Midbrain (tissue), 1 donor: Measurements from ENCODE around the gene PPFIBP2.

Experiments used
- DNase-seq: peaks from one replicate; lab custom pipeline; 2025; lab: John Stamatoyannopoulos, UW

Gene PPFIBP2

DNA sequence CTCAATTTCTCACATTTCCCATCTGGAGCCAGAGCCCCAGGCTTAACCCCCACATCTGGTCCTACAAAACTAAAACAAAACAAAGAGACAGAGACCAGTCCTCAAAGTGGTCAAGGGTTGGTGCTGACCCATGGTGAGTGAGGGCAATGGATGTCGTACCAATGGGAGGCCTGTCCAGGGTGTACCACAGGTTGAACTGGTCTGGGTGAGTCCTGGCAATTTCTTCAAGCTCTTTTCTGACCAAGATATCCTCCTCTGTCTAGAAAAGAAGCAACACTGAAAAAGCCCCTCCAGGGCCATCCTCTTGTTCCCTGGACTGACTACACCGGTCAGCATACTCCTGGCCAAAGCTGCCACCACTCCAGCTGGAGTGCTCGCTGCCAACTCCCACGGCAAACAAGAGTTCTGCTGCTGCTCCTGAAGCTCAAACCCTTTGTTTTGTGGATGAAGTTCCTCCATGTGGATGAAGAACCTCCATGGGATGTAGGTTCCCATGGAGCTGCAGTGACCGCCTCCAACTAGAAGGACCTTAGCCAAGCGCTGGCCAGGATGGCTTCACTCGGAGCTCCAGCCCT is 152.6 kb downstream of the PPFIBP2 start:
- no peak for DNase-seq

DNA sequence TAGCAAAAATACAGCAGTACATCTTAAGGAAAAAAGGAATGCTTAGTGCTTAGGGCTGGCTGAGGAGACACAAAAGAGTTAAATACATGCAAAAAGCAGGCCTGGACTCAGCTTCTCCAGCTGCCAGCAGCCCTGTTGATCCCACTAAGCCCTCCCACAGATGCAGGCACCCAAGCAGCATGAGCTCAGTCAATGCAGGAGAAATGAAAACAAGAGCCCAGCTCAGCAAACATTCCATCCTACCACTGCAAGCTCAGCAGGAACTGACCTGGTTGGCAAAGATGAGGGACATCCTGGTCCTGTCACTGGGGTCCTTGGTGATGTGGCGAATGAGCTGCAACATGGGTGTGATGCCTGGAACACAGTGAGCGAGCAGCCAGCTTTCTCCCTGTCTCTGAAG is 153.7 kb downstream of the PPFIBP2 start:
- peak; percentile 12 for DNase-seq

DNA sequence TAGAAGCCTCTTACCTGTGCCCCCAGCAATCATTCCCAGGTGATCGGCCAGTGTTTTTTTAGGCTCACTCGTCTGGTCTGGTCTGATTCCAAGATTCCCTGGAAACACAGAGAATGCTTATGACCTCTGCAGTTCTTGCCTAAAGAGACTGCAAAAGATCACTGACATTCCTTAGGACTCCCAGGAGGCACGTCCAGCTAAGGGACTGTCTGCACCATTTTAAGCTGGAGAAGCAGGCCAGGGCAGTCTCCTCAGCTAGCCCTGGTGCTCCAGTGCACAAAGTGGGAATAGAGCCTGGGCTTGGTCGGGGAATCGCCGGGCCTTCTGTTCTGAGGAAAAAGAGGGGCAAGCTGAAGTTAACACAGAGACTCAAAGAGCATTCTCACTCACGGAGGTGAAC is 154.7 kb downstream of the PPFIBP2 start:
- DNase-seq = peak; percentile 43

DNA sequence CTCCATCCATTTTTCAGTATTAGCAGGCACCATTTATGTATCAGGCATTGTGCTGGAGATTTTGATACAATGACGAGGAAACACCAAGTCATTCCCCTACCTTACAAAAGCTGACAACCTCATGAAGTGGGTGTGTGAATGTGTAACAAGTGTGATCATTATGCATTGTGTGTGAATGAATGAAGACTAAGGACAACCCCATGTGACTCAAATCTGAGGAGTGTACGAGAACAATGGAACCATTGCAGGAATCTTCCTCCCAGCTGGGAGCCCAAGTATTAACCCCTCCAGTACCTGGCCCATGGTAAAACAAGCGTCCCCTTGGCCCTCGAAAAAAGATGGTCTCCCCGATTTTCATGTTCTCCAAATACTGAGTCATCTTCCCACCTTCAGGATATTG is 155.1 kb downstream of the PPFIBP2 start:
- DNase-seq = peak; percentile 72

DNA sequence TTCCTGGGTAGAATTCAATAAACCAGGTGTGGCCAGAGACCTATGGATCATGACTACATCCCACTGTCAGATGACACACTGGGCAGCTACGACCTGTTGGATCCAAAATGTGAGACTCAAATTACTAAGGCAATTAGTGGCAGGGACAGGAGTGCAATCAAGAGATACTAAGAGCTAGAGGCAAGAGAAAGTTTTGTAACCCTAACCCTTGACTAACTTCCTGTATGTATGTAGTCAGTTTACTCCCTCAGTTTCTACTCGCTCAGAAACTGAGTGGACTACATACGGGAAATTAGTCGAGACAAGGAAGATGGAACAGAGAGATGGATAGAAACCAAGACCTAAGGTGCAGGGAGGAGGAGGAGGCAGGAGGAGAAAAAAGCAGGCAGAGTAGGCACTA is 156.8 kb downstream of the PPFIBP2 start:
- no peak for DNase-seq

DNA sequence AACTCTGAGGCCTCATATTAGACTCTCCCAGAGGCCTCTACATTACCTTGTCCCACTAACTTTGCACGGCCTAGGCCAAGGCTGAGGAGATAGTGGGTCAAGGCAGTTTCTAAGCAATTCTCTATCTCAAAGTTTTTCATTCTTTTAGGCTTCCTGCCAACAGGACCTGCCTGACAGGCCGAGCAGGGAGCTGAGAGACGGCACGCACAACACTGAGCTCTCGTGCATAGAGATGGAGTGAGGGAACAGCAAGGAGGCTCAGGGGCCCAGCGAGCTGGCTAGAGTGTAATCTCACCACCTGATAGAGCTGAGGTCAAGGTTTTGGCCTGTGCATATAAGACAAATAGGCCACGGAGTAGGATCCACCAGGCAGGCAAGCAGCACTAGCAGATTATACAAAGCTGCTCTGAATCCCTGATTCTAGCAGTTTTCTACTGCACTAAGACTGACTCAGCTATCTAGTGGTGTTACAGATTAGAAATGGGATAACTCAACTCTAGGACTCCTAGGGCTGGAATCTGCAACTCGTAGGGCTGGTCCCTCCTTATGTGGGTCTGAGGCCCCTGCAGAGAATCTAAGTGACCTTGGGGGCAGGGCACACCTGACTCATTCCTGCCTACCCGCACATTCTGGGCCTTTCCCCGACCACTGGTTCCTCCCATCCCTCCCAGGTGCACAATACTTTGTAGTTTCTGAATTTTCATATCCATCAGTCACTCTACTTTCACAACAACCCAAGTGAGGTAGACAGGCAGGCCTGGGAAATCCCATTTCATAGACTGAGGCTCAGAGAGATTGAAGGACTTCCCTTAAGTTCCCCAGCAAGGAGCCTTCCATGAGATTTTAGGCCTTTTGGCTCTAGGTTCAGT is 157.8 kb downstream of the PPFIBP2 start:
- peak; percentile 7 for DNase-seq

DNA sequence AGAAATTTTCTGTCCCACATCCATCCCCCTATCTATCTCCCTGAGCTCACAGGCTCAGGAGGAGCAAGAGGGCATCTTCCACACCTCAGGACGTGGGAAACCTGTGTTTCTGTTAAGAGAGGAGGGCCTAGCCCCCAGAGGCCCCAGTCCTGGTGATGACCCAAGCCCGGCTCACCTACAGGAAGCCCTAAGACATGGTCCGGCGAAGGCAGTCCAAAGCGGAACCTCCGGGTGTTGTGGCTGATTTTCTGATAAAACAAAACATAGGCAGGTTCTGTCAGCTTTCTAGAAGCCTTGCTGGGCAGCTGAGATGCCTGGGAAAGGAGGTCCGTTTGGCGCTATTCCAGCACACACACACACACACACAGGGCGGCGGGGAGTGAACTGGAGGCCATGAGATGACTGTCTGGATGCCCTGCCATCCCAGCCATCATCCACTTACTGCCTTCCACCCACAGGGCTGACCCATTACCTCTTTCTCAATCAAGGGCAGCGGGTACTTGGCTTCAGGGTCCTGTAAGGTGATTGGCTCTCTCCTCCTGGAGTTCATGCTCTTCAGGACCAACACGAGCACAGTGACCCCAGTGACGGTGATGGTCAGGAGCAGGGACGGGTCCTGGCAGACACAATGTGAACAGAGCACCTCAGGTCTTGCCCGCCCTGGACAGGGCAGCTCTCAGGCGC is 158.6 kb downstream of the PPFIBP2 start:
- DNase-seq = no peak

DNA sequence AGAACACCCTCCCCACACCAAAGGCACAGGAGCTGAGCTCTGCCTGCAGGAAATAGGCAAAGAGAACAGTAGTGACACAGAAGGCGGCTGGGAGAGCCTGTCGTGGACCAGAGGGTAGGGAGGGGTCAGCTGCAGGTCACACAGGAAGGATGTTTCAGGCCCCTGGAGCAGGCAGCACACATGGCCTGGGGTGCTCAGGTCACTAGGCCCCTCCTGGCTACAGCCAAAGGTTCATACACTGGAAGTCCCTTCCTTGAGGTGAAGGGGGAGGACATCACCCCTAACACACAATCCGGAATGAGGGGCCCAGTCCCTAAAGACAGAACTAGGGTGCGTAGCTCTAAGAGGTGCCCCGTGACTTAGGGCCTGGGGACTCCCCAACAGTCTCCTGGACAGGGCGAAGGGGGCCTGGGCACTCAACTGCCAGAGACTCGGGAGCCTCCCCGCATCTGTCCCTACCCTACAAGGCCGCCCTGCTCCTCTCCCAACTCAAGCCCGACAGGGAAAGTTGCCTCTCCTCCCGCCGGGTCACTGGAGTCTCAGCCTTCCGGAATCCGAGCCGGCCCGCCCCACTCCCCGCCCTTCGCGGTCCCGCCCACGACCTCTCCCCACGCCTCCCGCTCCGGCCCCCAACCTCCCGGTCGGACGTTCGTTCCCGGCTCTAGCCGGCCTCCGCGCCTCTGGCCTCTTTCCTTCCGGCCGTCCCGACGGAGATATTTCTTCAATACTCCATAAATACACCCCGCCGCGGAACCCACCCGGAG is 159.3 kb downstream of the PPFIBP2 start, which contains the start of gene CYB5R2:
CYB5R2 (minus strand) TSS at position 541 of the 764 bp plus-strand sequence. CDS start 675 bp downstream, outside the sequence.
- peak; percentile 24 for DNase-seq

DNA sequence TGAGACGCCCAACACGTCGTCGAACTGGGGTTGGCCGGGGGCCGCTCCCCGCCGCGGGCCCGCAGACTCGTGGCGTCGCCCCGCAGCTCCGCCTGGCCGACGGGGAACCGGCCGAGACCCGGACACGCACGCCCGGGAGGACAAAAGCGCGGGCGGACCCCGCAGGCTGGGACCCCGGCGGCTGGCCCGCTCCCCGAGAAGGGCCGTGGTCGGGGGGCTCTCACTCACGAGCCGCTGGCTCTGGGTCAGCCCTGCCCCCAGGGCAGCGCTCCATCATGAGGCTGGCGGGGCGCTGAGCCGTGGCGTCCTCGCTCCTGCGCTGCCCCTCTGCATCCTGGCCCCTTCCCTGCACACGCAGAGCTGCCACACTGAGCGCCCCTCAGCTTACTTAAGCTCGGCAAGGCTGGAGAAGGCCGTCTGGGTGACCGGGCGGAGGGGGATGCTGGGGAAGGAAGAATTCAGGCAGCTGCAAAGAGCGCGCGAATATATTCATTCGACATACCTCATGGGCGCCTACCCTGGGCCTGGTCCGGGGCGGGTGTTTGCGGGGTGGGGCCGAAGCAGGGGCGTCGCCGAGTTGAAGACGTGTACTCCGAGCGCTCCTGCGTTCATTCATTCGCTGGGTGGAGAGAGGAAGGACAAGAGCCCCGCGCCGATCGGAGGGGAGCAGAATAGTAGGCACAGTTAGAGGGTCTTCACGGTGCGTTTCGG is 160.1 kb downstream of the PPFIBP2 start:
- no peak for DNase-seq

DNA sequence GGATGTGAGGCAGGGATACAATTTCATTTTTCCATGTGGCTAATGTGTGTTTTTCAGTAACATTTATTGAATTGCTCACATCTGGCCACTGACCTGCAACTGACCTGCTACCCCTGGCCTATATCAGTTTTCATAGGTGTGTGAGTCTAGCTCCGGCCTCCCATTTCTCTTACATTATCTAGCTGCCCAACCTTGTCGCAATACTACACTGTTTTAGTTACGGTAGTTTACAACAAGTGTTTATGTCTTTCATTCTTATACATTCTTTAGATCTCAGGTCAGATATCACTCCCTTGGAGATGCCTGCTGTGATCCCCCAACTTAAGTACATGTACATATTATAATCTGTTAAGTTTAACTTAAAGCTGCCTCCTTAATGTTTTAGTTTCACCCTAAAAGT is 161.8 kb downstream of the PPFIBP2 start:
- no peak for DNase-seq

DNA sequence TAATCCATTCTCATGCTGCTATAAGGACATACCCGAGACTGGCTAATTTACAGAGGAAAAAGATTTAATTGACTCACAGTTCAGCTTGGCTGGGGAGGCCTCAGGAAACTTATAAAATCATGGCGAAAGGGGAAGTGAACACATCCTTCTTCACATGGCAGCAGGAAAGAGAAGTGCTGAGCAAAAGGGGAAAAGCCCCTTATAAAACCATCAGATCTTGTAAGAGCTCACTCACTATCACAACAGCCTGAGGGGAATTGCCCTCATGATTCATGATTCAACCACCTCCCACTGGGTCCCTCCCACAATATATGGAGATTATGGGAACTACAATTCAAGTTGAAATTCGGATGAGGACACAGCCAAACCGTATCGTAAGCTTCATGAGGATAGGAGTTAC is 163.3 kb downstream of the PPFIBP2 start:
- DNase-seq = no peak

DNA sequence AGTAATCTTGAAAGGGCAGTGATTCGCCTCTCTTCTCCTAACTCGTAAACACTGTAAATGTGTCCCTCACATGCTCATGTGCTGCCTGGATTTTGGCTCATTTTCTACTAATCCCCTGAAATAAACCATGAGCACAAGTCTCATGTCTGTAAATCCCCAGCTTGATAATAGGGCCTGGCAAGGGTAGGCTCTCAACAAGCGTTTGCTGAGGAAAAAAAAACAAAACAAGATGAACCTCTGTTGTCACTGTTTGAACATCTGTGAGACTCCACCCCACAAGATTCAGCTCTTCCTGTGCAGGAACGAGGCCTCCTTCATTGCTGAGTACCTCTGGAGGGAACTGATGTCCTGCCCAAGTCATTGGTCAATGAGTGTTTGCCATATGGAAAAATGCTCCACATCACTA is 164.0 kb downstream of the PPFIBP2 start:
- DNase-seq = no peak

DNA sequence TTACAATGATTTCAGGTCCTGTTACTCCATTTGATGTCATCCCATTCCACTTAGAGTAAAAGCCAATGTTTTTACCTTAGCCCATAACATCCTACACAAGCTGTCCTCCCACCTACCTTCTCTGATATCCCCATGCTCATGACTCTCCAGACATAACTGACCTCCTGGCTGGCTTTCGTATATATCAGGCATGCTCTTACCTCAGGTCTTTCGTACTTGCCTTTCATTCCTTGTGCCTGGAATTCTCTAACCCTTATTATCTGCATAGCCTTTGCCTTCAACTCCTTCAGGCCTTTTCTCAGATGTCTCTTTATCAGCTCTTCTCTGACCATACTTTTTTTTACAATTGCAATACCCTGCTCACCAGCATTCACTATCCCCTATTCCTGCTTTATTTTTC is 169.8 kb downstream of the PPFIBP2 start:
- no peak for DNase-seq

DNA sequence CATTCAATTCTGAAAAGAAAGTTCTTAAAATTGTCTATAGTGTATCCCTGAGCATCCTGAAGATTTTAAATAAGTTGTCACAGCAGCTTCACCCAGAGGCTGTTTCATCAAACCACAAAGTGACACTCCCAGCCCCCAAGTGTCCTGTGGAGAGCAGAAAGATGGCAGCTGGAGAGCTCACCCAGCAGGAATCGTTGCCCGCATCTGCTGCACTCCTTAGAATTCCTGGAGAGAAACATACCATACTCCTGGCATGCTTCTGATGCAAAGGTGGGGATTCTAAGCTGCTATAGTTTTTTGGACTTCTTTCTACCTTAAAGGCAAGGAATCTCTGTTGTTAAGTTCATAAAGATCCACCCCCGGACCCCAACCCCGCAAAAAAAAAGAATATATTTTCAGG is 173.0 kb downstream of the PPFIBP2 start:
- no peak for DNase-seq

DNA sequence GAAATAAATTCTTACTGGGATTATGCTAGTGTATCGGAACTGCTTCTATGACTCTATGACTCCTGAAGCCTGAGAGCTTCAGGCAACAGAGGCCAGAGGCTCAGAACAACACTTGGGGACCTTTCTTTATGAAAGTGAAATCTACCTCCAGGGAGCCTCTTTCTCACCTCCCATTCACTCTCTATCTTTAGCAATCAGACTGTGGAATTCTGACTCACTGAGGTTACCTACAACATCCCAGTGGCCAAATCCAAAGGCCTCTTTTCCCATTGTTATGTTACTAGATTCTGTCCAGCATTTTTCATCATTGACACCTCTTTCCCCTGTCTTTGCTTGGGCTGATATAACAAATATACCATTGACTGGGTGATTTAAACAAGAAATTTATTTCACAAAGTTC is 173.6 kb downstream of the PPFIBP2 start:
- no peak for DNase-seq

DNA sequence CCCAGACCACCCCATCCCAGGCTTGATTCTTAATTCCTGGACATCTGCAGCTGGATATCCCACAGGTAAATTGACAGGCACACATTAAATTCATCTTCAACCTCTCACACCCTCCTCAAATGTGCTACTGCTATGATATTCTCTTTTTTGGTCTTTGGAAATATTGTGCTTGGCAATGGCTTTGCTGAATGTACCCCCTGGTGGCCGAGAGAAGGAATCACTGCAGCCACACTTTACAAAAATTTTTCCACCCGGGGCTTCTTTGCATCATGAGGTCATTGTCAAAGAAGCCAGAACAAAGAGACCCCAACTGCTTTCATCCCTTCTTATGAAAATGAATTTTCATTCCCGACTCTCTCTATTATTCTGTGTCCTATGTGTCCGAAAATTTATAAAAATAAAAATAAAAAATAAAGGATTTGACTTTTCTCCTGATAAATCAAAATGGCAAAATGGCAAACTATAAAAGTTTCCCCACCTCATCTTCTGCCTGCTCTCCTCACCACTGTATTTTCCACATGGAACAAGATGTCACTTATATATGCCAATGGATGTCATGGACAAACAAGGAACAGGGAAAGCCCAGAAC is 174.5 kb downstream of the PPFIBP2 start:
- DNase-seq = peak; percentile 54

DNA sequence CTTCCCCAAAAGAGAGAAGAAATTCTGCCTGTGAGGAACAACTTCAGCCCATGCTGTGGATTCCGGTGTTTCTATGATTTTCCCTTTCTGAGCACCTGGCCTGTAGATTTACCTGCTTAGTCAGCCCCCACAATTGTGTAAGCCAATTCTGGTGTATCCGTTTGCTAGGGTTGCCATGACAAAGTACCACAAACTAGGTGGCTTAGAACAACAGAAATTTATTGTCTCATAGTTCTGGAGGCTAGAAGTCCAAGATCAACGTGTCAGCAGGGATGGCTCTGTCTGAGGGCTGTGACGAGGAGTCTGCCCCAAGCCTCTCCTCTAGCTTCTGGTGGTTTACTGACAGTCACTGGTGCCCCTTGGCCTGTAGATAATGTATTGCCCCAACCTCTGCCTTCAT is 175.4 kb downstream of the PPFIBP2 start:
- no peak for DNase-seq

DNA sequence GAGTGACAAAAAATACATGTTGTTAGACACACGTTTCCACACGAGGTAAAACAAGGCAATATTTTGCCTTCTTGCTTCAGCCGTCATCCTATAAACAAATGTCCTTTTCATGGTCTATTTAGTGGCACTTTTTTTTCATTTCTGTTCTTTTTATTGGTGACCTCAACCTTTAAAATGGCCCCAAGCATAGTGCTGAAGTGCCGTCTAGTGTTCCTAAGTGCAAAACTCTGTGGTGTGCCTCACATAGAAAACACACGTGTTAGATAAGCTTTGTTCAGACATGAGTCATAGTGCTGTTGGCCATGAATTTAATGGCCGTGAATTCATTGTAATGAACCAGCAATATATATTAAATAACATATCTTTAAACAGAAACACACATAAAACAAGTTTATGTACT is 176.8 kb downstream of the PPFIBP2 start:
- DNase-seq = peak; percentile 9

DNA sequence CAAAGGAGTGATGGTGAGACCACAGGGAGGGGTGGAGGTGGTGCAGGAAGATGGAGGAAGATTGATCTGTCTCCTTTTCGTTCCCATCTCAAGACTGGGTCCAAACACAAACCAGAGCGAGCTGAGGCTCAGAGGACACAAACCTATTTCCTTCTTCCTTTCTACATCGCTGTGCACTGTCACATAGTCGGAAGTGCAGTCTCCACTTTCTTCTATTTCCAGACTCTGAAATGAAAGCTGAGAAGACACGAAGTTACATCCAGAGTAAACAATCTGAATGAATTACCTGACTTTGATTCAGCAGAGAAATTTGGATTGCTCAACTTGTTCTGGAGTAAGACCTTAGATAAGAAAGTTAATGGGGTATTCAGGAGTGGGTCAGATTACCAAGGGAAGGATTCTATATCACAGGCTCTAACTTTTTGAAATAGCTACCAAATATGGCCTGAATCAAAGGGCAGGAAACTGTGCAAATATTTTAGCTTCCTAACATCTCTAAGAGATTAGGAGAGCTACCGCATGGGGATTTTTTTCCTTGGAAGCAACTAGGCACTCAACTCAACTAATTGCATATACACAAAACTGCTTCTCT is 178.1 kb downstream of the PPFIBP2 start:
- no peak for DNase-seq

DNA sequence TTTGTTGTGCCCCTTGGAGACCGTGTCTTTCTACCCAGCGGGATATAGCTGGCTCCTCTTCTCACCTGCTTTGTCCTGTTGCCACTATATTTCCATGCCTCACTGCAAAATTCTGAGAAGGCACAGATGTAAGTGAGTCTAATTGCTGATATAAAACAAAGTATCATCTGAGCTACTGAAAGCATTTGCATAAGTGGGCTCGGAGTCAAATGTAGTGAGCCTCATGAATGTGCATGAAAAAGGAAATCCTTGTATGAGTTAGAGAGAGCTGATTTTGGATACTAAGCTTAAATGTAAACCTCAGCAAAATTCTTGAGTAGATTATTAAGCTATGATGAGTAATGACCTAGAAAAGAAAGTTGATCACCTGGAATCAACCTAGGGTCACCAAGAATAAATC is 178.6 kb downstream of the PPFIBP2 start:
- DNase-seq = no peak

DNA sequence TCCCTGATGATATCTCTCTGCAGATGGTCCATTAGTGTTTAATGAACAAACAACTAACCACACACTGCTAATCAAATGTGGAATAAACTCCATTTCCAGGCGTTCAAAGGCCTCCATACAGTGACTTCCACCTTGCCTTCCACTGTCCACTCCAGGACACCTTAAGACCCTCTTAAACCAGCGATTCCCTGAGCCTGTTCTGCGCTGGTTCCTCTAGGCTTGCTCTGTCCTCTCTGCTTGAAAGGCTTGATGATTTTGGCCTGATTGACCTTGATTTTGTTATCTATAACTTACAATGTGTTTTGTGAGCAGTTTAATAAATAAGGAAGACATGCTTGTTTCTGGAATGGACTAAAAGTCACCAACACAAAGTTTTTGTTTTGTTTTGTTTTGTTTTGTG is 180.4 kb downstream of the PPFIBP2 start:
- DNase-seq = no peak
